Left lung (tissue), 10 donors: ENCODE measurements around the gene BRWD1. TPM values are rescaled to one million over a fixed set of nuclear protein-coding genes. Genes with fewer than 3 reads are reported as not detected.
"Not testable (repeated sequence)": the region's sequence is repeated elsewhere in the genome, so short reads cannot be mapped to it uniquely, and the experiment has no call there.

Experiments
- ATAC-seq: fragments of 200-7000 bp; cut with Tn5 transposase; one replicate; pipeline ENCODE4 v1.9.1; 2020; ENCODE audit warnings: moderate library complexity
- DNase-seq, 4 donors: peaks; one replicate each; pipeline ENCODE4 v3.0.0-alpha.2; 2013 to 2020
- H3K27ac ChIP-seq, 2 donors: fragments of 200-600 bp; sonication (generic) in 1 of 2; one replicate each; pipeline versions ENCODE4 v1.5.0 to v1.8.0; 2020 to 2021
- H3K27me3 ChIP-seq, 2 donors: fragments of 200-600 bp; sonication (generic) in 1 of 2; one replicate each; pipeline versions ENCODE4 v1.5.0 to v1.8.0; 2020 to 2021
- H3K36me3 ChIP-seq, 2 donors: fragments of 200-600 bp; sonication (generic) in 1 of 2; one replicate each; pipeline versions ENCODE4 v1.5.0 to v1.8.0; 2020 to 2021
- H3K4me1 ChIP-seq, 2 donors: fragments of 200-600 bp; one replicate each; pipeline ENCODE4 v1.8.0; 2021
- H3K4me3 ChIP-seq, 2 donors: fragments of 200-600 bp; sonication (generic) in 1 of 2; one replicate each; pipeline versions ENCODE4 v1.5.0 to v1.8.0; 2020 to 2021; ENCODE audit warnings: mild to moderate bottlenecking in 1 of 2
- H3K9me3 ChIP-seq, 2 donors: fragments of 200-600 bp; sonication (generic) in 1 of 2; one replicate each; pipeline versions ENCODE4 v1.5.0 to v1.8.0; 2020 to 2021
- intact Hi-C, 2 donors: fragments of 100-400 bp; cut with DNase I; formaldehyde crosslinking; loops; one replicate each; pipeline versions ENCODE4 v1.11.2 to v1.14.2; 2022
- polyA plus RNA-seq, 6 donors: library from polyadenylated mRNA; unstranded; fragments of 120-200 nt; gene quantifications; one replicate each; pipeline ENCODE4 v1.2.1, GENCODE V29; 2013; ENCODE audit not compliant: insufficient read length in 6 of 6
- total RNA-seq, 2 donors: library from RNA; stranded (reverse); fragmentation: NEBNext Ultra II Directional; extraction: Animal tissue kit (Norgen Biotek cat#: 25700); gene quantifications; one replicate each; pipeline ENCODE4 v1.2.1, GENCODE V29; 2021
- TF ChIP-seq, protein P1 (sequence below), 2 donors: fragments of 200-600 bp; sonication (generic) in 1 of 2; IDR thresholded peaks; one replicate each; pipeline versions ENCODE4 v1.5.0 to v1.8.0; 2021; ENCODE audit warnings: antibody characterized with exemption in 2 of 2
- donor health status: DM: no; HTN: yes; CAD: no.
- donor health status: DM: no; HTN: no; CAD: no.

BRWD1 gene
- total and polyA plus RNA-seq, 8 donors, result 33.0 to 54.3 (median 47.3) TPM

DNA sequence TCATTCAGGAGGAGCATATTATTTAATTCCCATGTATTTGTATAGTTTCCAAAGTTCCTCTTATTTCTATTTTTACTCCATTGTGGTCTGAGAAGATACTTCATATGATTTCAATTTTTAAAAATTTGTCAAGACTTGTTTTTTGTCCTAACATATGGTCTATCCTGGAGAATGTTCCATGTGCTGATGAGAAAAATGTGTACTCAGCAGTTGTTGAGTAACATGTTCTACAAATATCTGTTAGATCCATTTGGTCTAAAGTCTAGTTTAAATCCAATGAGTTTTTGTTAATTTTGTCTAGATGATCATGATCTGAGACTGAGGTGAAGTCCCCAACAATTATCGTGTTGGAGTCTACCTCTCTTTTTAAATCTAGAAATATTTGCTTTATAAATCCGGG lies 144.6 kb downstream of the BRWD1 start:
- TF ChIP-seq, protein P1, sequence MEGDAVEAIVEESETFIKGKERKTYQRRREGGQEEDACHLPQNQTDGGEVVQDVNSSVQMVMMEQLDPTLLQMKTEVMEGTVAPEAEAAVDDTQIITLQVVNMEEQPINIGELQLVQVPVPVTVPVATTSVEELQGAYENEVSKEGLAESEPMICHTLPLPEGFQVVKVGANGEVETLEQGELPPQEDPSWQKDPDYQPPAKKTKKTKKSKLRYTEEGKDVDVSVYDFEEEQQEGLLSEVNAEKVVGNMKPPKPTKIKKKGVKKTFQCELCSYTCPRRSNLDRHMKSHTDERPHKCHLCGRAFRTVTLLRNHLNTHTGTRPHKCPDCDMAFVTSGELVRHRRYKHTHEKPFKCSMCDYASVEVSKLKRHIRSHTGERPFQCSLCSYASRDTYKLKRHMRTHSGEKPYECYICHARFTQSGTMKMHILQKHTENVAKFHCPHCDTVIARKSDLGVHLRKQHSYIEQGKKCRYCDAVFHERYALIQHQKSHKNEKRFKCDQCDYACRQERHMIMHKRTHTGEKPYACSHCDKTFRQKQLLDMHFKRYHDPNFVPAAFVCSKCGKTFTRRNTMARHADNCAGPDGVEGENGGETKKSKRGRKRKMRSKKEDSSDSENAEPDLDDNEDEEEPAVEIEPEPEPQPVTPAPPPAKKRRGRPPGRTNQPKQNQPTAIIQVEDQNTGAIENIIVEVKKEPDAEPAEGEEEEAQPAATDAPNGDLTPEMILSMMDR (IDR thresholded peaks at IDR 0.05), result no peak
- peaks cover 0 to 28% of the 10 kb centered on the region in 2 donors for H3K36me3 ChIP-seq

DNA sequence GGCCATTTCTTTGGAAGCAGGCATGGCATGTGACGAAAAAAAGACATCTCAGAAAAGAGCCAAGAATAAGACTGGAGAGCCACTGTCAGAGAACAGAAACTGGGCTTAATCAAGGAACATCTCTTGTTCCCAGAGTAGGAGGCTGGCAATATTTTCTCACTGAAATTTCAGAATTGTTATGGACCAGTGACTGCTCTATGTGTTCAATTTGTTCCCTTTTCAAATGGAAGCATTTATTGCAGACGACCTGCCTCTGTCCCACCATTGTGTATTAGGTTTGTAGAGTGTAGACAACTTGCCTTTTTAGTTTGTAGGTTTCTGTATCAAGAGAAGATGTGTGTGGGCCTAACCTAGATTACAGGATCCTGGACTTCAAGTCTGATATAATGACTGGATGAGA lies 148.9 kb downstream of the BRWD1 start:
- TF ChIP-seq, protein P1 (IDR thresholded peaks at IDR 0.05), result no peak
- ATAC-seq, result no peak
- H3K27ac ChIP-seq, result no peak overlapping the region
- DNase-seq, result no peak
- intact Hi-C loops, result no loop called here
- peaks cover 0 to 4% of the 10 kb centered on the region in 2 donors for H3K36me3 ChIP-seq
- H3K9me3 ChIP-seq, result peaks cover 0 to 16% of the 10 kb centered on the region in 2 donors
- H3K4me1 ChIP-seq, result no peaks in the 10 kb centered on the region
- no peaks in the 10 kb centered on the region for H3K27me3 ChIP-seq
- no peak overlapping the region for H3K4me3 ChIP-seq

More for the DNA sequence above, 144.6 kb downstream of the BRWD1 start:
- Histone ChIP-seq H3K27ac (no peak overlapping the region), H3K4me3 (no peak overlapping the region), H3K27me3 (no peaks in the 10 kb centered on the region), H3K9me3 (peaks cover 0 to 12% of the 10 kb centered on the region in 2 donors), H3K4me1 (no peaks in the 10 kb centered on the region)
- no peak for ATAC-seq
- no peak for DNase-seq
- intact Hi-C loops, result no loop called here

DNA sequence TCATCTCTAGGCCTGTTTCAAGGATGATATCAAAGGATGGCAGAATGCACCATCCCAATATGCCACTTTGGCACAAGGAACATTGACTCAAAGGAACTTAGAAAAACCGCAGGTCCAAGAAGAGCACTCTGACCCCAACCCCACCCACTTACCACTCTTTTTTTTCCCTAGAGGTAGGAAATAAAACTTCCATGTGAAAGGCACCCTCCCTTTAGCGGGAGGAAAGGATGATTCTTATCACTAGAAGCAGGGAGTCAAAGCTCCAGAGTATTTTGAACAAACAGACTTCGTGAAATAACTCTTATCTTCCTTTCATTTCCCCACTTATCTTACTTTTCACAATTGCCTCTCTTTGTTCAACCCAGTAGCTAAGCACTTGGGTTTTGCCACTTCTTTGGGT lies 152.4 kb downstream of the BRWD1 start:
- Histone ChIP-seq H3K27me3 (no peaks in the 10 kb centered on the region), H3K36me3 (no peaks in the 10 kb centered on the region), H3K4me1 (no peaks in the 10 kb centered on the region), H3K27ac (no peak overlapping the region), H3K4me3 (no peak overlapping the region), H3K9me3 (peaks cover 0 to 16% of the 10 kb centered on the region in 2 donors)
- intact Hi-C loops, result no loop called here
- no peak for DNase-seq
- TF ChIP-seq, protein P1 (IDR thresholded peaks at IDR 0.05), result no peak
- ATAC-seq, result no peak

DNA sequence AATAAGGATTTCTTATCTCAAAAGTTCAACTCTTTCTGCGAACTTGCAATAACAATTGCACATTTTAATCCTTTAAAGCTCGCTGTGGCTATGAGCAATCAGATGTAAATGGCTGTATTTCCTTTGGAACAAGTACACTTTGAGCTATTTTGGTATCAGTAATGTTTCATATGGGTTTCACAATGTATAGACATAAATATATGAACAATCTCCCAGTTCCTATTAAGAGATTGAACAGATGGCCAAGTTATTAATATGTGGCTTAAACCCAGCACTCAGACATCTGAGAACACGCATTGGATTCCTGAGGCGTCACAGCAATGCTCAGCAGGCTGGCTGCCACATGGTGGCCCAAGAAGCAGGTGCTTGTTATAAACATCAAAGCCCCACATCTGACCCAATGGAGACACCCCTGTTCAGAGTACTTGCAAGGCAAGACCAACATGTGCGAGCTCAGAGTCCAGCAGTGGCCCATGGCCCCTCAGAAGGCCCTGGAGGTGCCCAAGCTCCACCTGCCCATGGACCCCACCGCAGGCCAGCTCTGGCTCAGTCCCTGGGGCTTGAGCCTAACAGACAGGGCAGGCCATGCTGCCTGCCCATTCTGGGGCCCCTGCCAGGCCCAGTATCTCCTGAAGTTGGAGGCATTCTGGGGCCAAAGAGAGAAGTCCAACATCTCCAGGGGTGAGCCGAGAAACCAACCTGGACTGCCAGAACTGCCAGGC lies 153.9 kb downstream of the BRWD1 start:
- TF ChIP-seq, protein P1 (IDR thresholded peaks at IDR 0.05), result no peak
- Histone ChIP-seq H3K27ac (no peak overlapping the region), H3K36me3 (no peaks in the 10 kb centered on the region), H3K4me3 (no peak overlapping the region), H3K9me3 (peaks cover 0 to 9% of the 10 kb centered on the region in 2 donors), H3K4me1 (no peaks in the 10 kb centered on the region), H3K27me3 (no peaks in the 10 kb centered on the region)
- no peak for ATAC-seq
- intact Hi-C loops, result no loop called here
- no peak for DNase-seq

DNA sequence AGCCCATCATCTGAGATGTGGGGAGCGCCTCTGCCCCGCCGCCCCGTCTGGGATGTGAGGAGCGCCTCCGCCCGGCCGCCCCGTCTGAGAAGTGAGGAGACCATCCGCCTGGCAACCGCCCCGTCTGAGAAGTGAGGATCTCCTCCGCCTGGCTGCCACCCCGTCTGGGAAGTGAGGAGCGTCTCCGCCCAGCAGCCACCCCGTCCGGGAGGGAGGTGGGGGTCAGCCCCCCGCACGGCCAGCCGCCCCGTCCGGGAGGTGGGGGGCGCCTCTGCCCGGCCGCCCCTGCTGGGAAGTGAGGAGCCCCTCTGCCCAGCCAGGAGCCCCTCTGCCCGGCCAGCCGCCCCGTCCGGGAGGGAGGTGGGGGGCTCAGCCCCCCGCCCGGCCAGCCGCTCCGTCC lies 156.2 kb downstream of the BRWD1 start:
- ATAC-seq, H3K36me3 ChIP-seq, H3K27me3 ChIP-seq, H3K4me1 ChIP-seq, H3K9me3 ChIP-seq, DNase-seq, H3K27ac ChIP-seq, H3K4me3 ChIP-seq, intact Hi-C loops: not testable (repeated sequence)

DNA sequence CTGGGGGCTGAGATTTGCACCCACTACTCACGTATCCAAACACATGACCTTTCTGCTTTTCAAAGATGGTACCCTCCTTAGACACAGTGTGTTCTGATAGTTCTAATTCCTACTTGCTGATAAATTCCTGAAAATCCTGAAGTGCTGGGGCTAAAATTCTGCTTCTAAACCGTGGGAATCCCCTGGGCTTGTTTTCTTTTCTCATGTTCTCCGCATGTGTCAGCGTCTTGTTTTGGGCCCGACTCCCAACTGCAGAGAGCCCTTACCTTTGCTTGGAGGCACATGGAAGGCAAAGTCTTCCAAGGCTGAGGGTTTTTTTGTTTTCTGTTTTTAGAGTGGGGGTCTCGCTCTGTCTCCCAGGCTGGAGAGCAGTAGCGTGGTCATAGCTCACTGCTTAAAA lies 157.4 kb downstream of the BRWD1 start:
- no peak overlapping the region for H3K27ac ChIP-seq
- ATAC-seq (no peak), DNase-seq (no peak)
- H3K36me3 ChIP-seq, result no peaks in the 10 kb centered on the region
- no peak overlapping the region for H3K4me3 ChIP-seq
- H3K27me3 ChIP-seq, result no peaks in the 10 kb centered on the region
- intact Hi-C loops, result no loop called here
- no peaks in the 10 kb centered on the region for H3K4me1 ChIP-seq
- no peaks in the 10 kb centered on the region for H3K9me3 ChIP-seq
- TF ChIP-seq, protein P1 (IDR thresholded peaks at IDR 0.05), result no peak
